Adrenal gland (tissue), 12 donors: Measurements from ENCODE around the gene FAM120B. TPM values are rescaled to one million over a fixed set of nuclear protein-coding genes. Genes with fewer than 3 reads are reported as not detected.

Source experiments
- DNase-seq, 7 donors: peaks; one replicate each; pipeline ENCODE4 v3.0.0-alpha.2; 2019 to 2020
- H3K27ac ChIP-seq, 5 donors: fragments of 200-600 bp; sonication (generic) in 4 of 5; 1 replicate in 3 of 5; 2 replicates in 2 of 5; pipeline versions ENCODE4 v1.5.1 to v1.8.0; 2016 to 2020; ENCODE audit warnings: mild to moderate bottlenecking in 1 of 5
- H3K27me3 ChIP-seq: fragments of 200-600 bp; 2 replicates; pipeline ENCODE4 v1.8.0; 2021
- H3K36me3 ChIP-seq, 2 donors: fragments of 200-600 bp; replicated peaks in 1 of 2; 1 replicate in 1 of 2; 2 replicates in 1 of 2; pipeline versions ENCODE4 v1.5.1 to v1.8.0; 2018 to 2022
- H3K4me1 ChIP-seq, 2 donors: fragments of 200-600 bp; replicated peaks in 1 of 2; 1 replicate in 1 of 2; 2 replicates in 1 of 2; pipeline versions ENCODE4 v1.5.1 to v1.8.0; 2018 to 2021
- H3K4me3 ChIP-seq, 4 donors: fragments of 200-600 bp; sonication (generic) in 3 of 4; one replicate each; pipeline ENCODE4 v1.5.1; 2016 to 2018
- H3K9me3 ChIP-seq, 3 donors: fragments of 200-600 bp; sonication (generic) in 1 of 3; replicated peaks in 1 of 3; 1 replicate in 2 of 3; 2 replicates in 1 of 3; pipeline versions ENCODE4 v1.5.1 to v1.8.0; 2016 to 2021
- POLR2A ChIP-seq, 2 donors: fragments of 450-650 bp; IDR thresholded peaks; one replicate each; pipeline ENCODE4 v1.6.1; 2017; ENCODE audit warnings: antibody characterized with exemption in 2 of 2, mild to moderate bottlenecking in 2 of 2, moderate library complexity in 1 of 2
- WGBS, 4 donors: extraction: QIAGEN DNeasy Blood & Tissue Kit in 2 of 4; methylation state at CpG; one replicate each; pipeline versions ENCODE4 v1.1.5 to v1.1.7; 2013 to 2017; 5-methylcytosine and 5-hydroxymethylcytosine counted together
- intact Hi-C, 2 donors: fragments of 100-400 bp; cut with DNase I; formaldehyde crosslinking; loops; one replicate each; pipeline versions ENCODE4 v1.14.1 to v1.15.0; 2022 to 2023
- polyA plus RNA-seq, 3 donors: library from polyadenylated mRNA; stranded (reverse); fragments of 200-250 nt in 2 of 3; fragments of 350-450 nt in 1 of 3; fragmentation: Illumina TruSeq in 1 of 3; extraction: RNeasy Lipid Tissue Mini Kit (QIAGEN cat#74804) in 1 of 3; gene quantifications; one replicate each; pipeline ENCODE4 v1.2.3, GENCODE V29; 2013 to 2014
- total RNA-seq, 9 donors: library from RNA; depleted of rRNA in 4 of 9; stranded (reverse); fragments of >200 nt in 4 of 9; fragments of 120-200 nt in 1 of 9; fragmentation: NEBNext Ultra II Directional in 1 of 9; extraction: Animal tissue kit (Norgen Biotek cat#: 25700) in 1 of 9; gene quantifications; one replicate each; pipeline versions ENCODE4 v1.1.0 to v1.2.4, GENCODE V29; 2013 to 2023
- TF ChIP-seq, protein P1 (sequence below), 6 experiments: fragments of 450-650 bp in 4 of 6; fragments of 200-600 bp in 2 of 6; sonication (generic) in 1 of 6; IDR thresholded peaks; 1 replicate in 5 of 6; 2 replicates in 1 of 6; pipeline versions ENCODE4 v1.5.1 to v1.8.0; 2016 to 2021; ENCODE audit warnings: antibody characterized with exemption in 6 of 6, mild to moderate bottlenecking in 2 of 6, moderate library complexity in 1 of 6
- donor health status: healthy with polysubstance abuse.
- donor health status: Bipolar disorder and iron deficiency.
- donor health status: DM: yes; HTN: yes; CAD: no.
- donor health status: DM: no; HTN: no; CAD: no.
- donor health status: DM: no; HTN: no; CAD: no.
- donor health status: DM: yes; HTN: yes; CAD: no.

Gene FAM120B
- total and polyA plus RNA-seq, 12 donors = 12.4 to 42.0 (median 27.4) TPM

DNA sequence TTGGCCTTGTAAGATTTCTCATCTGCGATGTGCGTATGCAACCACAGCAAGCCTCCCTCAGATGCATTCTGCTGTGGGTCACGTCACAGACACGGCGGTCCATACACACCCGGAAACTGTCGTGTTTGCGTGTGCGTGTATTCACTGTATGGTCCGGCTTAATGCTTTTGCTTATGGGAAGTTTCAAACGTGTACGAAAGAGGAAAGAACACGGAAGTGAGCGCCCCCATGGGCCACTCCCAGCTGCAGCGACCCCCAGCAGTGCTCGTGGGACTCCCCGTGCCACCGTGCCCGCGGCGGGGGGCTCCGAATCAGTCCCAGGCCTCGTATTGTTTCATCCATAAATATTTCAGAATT is 25.9 kb upstream of the FAM120B start:
- no peak for DNase-seq
- intact Hi-C loops = no loop called here
- TF ChIP-seq, protein P1, sequence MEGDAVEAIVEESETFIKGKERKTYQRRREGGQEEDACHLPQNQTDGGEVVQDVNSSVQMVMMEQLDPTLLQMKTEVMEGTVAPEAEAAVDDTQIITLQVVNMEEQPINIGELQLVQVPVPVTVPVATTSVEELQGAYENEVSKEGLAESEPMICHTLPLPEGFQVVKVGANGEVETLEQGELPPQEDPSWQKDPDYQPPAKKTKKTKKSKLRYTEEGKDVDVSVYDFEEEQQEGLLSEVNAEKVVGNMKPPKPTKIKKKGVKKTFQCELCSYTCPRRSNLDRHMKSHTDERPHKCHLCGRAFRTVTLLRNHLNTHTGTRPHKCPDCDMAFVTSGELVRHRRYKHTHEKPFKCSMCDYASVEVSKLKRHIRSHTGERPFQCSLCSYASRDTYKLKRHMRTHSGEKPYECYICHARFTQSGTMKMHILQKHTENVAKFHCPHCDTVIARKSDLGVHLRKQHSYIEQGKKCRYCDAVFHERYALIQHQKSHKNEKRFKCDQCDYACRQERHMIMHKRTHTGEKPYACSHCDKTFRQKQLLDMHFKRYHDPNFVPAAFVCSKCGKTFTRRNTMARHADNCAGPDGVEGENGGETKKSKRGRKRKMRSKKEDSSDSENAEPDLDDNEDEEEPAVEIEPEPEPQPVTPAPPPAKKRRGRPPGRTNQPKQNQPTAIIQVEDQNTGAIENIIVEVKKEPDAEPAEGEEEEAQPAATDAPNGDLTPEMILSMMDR (IDR thresholded peaks at IDR 0.05) = no peak
- no peak for TF ChIP-seq POLR2A (IDR thresholded peaks at IDR 0.05)
- peaks cover 0 to 26% of the 10 kb centered on the region in 2 donors for H3K36me3 ChIP-seq
- peak overlapping the region in 3 of 5 donors; percentile 0 to 82 (median 59) for H3K27ac ChIP-seq
- H3K4me1 ChIP-seq = peaks cover 0 to 14% of the 10 kb centered on the region in 2 donors
- H3K27me3 ChIP-seq = no peaks in the 10 kb centered on the region
- H3K4me3 ChIP-seq = peak overlapping the region in 1 of 4 donors; percentile 40
- WGBS, 4 donors = 30 to 75% (median 48%) methylated on average over 23 of the region's 23 CpGs
- no peaks in the 10 kb centered on the region for H3K9me3 ChIP-seq

DNA sequence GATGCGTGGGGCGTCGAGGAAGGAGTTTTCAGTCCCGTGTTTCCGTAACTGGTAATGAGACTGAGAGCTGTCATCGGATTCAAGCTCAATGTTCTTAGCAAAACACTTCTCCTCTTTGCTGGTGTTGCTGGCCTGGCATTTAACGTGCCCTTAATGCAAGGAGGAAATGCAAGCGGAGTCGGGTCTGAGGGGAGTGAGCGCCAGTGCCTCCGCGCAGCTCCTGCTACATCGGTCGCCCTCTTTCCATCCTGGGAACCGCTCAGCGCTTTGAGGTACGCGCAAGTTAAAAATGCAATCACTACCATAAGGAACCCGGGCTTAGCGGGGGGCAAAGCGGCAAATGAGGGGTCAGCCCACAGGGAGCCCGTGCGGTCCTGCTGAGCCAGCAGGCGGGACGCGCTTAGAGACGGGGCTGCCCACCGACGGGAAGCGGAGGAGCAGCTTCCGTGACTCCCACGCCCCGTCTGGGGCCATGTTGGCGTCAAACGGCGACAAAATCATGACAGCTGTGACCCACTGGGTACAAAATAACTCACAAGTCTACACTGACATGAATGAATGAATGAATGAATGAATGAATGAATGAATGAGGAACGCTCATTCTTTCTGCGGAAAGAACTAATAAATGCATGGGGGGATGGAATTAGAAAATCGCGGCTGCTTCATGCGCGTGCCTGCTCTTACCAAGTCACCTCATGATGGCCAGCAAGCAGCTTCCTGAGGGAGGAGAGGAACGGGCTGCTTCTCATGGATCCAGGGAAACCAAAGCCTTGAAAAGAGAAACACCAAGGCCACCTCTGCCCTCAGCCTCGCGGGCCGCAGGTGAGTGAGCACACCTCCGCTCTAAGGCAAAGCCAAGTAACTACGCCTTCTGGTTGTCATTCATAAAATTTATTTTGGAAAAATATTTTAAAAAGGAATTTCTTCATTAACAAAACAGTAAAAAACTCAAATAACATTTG is 24.9 kb upstream of the FAM120B start:
- WGBS, 4 donors = 91 to 94% (median 92%) methylated on average over 48 of the region's 48 CpGs
- intact Hi-C loops = no loop called here

DNA sequence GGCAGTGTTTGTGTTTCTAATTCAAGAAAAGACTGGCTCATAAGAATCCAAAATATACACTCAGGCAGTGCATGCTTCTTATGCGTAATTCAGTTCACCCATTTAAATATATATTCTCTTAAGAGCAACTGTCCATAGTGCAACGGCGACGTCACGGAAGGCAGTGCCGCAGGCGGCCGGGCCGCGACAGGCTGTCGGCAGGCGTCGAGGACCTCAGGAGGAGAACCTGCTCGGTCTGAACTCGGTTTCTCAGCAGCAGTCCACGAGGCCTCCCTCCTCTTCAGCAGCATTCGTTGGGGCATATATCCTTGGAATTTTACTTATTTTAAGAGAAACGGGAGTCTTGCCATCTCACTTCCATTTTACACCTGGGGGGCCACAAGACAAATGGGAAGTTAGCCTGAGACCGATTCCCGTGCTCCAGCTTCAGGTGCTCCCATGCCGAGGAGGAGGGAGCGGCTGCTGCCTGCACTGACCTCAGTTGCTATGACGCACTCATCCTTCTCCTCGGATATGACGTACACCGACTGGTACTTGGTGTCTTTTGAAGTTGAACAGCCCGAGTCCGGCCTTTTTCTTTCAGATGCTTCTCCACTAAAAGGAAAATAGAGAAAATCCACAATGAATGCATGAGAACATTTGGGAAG is 23.9 kb upstream of the FAM120B start:
- H3K4me1 ChIP-seq = peaks cover 0 to 14% of the 10 kb centered on the region in 2 donors
- no peaks in the 10 kb centered on the region for H3K9me3 ChIP-seq
- WGBS, 4 donors = 91 to 96% (median 95%) methylated on average over 21 to 28 of the region's 28 CpGs
- TF ChIP-seq, protein P1 (IDR thresholded peaks at IDR 0.05) = no peak
- no peak for TF ChIP-seq POLR2A (IDR thresholded peaks at IDR 0.05)
- no peak overlapping the region for H3K4me3 ChIP-seq
- H3K36me3 ChIP-seq = peaks cover 0 to 26% of the 10 kb centered on the region in 2 donors
- H3K27me3 ChIP-seq = no peaks in the 10 kb centered on the region
- H3K27ac ChIP-seq = no peak overlapping the region
- intact Hi-C loops = no loop called here
- no peak for DNase-seq

More for the DNA sequence above, 24.9 kb upstream of the FAM120B start:
- no peaks in the 10 kb centered on the region for H3K27me3 ChIP-seq
- H3K36me3 ChIP-seq = peaks cover 0 to 26% of the 10 kb centered on the region in 2 donors
- H3K4me3 ChIP-seq = no peak overlapping the region
- H3K9me3 ChIP-seq = no peaks in the 10 kb centered on the region
- DNase-seq = no peak
- TF ChIP-seq, protein P1 (IDR thresholded peaks at IDR 0.05) = no peak
- TF ChIP-seq POLR2A (IDR thresholded peaks at IDR 0.05) = no peak
- no peak overlapping the region for H3K27ac ChIP-seq
- H3K4me1 ChIP-seq = peaks cover 0 to 8% of the 10 kb centered on the region in 2 donors
